ENCODE results near the gene GRIPAP1.

GRCh38 chrX:49039598-49040375 lies 37.7 kb upstream of the GRIPAP1 start:
- TF ChIP-seq CTCF (IDR thresholded peaks at IDR 0.05) = peak in 3 of 7 experiments; percentile 6 to 20 (median 8)
- no peak for TF ChIP-seq POLR2A (IDR thresholded peaks at IDR 0.05)

All from body of pancreas (tissue), 4 donors.